CD4-positive, alpha-beta T cell treated with Interleukin-10 for 1 hour (primary cell): ENCODE results near the gene PTPRD.
"Not testable (repeated sequence)": the region's sequence is repeated elsewhere in the genome, so short reads cannot be mapped to it uniquely, and the experiment has no call there.

Source experiments
- DNase-seq: peaks from one replicate; pipeline ENCODE4 v3.0.0-alpha.2; 2020

Gene PTPRD

GRCh38 chr9:9426454-9426853 lies 1186.3 kb downstream of the PTPRD start:
- DNase-seq: not testable (repeated sequence)

- no peak for DNase-seq
These were observed 1200.6 kb downstream of the PTPRD start for GRCh38 chr9:9412241-9412640.

DNA sequence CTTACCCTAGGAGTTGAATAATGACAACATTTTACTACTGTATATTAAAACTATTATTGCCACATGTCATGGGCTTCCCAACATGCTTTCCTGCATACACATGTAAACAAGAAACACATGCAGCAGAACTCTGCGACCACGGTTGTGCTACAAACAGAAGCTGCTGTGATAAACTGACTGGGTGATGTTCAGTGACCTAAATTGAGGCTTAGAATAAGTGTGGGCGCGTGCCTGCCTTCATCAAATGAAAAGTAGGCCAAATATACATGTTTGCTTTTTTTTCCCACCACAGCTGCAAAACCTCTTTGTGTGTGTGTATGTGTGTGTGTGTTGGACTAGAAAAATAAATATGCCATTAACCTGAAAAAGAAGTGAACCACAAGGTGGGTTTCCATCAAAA lies 1202.1 kb downstream of the PTPRD start:
- DNase-seq: no peak

GRCh38 chr9:9399982-9400381 lies 1212.8 kb downstream of the PTPRD start:
- no peak for DNase-seq

GRCh38 chr9:9396518-9396917 lies 1216.3 kb downstream of the PTPRD start:
- DNase-seq: no peak

DNA sequence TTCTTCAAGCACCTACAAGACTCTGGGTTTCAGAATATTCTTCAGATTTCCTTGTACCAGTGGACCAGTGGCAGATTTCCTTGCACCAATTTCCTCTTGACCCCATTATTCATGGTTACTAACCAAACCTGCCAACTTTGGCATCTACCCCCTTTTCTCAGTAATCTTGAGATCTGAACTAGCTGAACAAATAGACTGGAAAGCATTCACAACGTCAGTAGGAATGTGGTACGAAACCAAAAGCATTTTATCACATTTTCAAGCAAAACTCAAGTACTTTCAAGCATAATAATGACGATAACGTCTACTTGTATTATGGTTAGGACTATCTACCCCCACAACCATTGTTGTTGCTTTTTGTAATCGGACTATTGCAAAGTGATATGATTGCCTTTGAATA lies 1217.3 kb downstream of the PTPRD start:
- no peak for DNase-seq

GRCh38 chr9:9392755-9393154 lies 1220.0 kb downstream of the PTPRD start:
- DNase-seq: no peak

DNA sequence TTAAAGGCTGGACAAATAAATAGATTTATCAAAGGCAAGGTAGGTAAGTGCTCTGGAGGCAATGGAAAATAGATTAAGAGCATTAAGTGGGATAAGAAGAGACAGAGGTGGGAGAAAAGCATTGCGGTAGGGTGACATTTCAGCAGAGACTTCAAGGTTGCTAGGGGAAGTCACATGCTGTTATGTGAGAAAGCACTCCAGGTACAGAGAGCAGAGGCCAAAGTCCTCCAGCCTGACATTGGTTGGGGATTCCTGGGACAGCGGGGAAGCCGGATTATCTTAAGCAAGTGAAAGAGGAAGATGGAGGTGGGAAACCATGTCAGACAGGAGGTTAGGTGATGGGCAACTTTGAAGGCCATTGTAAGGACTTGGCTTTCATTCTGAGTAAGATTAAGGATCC lies 1222.9 kb downstream of the PTPRD start:
- no peak for DNase-seq

GRCh38 chr9:9387511-9388115 lies 1225.2 kb downstream of the PTPRD start:
- no peak for DNase-seq

- DNase-seq: no peak
These were observed 1250.5 kb downstream of the PTPRD start for GRCh38 chr9:9362332-9362731.

- DNase-seq: no peak
These were observed 1259.8 kb downstream of the PTPRD start for GRCh38 chr9:9352877-9353481.

- DNase-seq: no peak
These were observed 1271.6 kb downstream of the PTPRD start for GRCh38 chr9:9341203-9341602.

DNA sequence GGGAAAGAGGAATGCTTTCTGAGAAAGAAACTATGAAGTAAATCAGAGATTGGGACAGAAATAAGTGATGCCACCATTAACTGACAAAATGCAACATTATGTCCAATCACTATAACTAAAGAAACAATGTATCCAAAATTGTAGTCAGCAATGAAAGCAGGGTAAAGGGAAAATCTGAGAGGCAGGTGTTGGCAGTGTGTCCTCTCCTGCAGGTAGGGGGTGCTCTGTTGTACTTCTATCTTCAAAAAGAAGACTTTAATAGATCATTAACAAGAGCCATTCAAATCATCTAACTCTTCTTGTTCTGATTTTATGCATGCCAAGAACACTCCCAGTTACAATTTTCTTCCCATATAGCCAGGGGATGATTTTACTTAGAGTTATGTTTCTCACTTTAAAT lies 1275.7 kb downstream of the PTPRD start:
- no peak for DNase-seq

- DNase-seq: no peak
These were observed 1286.1 kb downstream of the PTPRD start for GRCh38 chr9:9326749-9327148.

GRCh38 chr9:9319007-9319406 lies 1293.8 kb downstream of the PTPRD start:
- DNase-seq: no peak

- DNase-seq: not testable (repeated sequence)
These were observed 1302.1 kb downstream of the PTPRD start for GRCh38 chr9:9310743-9311142.

DNA sequence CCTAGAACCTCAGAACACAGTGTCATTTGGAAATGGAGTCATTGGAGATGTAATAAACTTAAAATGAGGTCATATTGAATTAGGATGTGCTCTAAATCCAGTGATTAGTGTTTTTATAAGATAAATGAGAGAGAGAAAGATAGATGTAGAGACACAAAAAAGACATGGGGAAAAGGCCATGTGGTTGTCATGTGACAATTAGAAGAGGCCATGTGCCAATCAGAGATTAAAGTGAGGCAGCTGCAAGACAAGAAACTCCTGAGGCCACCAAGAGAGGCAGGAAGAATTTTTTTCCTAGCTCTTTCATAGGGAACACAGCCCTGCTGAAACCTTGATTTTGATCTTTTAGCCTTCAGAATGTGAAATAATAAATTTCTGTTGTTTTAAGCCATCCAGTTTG lies 1307.2 kb downstream of the PTPRD start:
- DNase-seq: no peak

DNA sequence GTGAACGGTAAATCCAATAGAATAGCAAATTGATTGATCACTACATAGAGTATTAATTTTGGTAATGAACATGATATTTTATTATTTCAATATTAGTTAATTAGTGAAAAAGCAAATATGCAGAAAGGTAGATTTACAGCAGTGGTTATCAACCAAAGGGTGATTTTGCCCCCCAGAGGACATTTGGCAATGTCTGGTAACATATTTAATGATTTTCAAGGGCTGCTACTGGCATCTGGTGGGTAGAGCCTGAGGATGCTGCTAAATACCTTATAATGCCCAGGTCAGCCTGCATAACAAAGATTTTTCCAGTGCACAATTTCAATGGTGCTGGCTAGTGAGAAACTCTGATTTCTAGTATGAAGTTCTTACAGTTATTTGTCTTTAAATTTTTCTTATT lies 1313.7 kb downstream of the PTPRD start:
- no peak for DNase-seq

DNA sequence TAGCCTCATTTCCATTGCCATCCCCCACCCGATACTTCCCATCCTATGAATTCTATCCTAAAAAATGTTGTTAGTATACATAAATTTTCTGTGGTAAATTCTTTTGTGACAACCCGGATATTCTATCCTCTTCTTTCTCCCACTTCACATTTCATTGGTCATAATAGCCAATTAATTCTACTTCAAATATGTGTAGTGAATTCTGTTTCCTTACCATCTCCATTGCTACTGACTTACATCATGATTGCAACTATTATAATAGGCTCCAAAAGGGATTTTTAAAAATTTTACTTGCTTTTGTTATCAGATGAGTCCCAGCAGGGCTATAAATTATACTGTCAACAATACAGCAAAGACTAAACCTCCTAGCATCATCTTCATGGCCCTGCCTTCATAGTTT lies 1326.8 kb downstream of the PTPRD start:
- DNase-seq: no peak

DNA sequence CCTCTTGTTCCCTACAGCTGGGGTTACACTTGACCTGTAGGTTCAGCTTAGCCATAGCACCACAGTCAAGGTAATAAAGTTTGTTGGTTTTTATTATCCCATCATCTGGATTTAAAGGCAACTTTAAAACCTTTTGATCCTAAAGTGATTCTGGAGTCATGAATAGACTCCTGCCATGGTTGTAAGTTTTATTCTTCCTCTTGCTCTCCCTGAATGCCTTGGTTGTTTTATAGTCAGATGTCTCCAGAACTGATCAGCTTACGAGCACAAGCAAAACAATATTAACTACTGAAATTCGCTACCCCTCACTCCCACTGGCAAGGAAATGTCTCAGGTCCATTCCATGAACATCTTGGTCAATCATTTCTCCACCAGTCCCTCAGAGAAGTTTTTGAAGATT lies 1328.6 kb downstream of the PTPRD start:
- no peak for DNase-seq

GRCh38 chr9:9283159-9283986 lies 1329.4 kb downstream of the PTPRD start:
- DNase-seq: no peak

DNA sequence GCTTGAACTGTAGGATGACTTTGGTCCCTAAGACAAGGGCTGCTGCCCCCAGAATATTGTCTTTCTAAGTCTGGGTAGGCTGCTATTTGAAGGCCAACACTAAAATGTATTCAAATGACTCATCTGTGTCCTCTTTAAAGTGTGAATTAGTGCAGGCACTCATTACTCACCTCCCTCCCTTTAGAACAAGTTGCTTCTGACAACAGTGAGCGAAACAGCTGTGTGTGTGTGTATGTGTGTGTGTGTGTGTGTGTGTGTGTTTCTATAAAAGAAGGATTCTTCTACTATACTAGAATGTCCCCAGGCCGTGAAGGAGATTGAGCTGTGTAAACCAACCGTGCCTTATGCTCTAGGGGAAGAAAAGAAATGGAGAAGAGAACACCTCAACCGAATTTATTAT lies 1337.2 kb downstream of the PTPRD start:
- no peak for DNase-seq

- no peak for DNase-seq
These were observed 1354.8 kb downstream of the PTPRD start for GRCh38 chr9:9257999-9258498.

DNA sequence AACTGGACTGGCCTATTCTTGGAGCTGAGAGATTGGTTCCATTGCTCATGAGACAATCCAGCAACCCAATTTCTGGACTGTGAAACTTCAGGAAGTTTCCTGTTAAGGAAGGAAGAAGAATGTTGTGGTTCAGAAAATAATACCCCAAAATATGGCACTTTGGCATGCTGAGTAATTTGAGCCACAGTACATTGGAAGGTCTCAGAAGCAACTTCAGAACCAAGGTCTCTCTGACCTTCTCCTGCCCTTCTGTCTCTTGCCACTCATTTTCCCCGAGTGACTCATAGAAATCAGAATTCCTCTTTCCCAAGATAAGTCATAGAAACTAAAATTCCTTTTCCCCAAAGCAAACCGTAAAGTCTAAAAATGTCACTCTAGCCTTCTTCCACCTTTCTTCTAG lies 1366.1 kb downstream of the PTPRD start:
- DNase-seq: no peak
